Keratinocyte (primary cell): ENCODE measurements around the gene MINK1.
"Not testable (repeated sequence)": the region's sequence is repeated elsewhere in the genome, so short reads cannot be mapped to it uniquely, and the experiment has no call there.

ENCODE experiments used
- EZH2 ChIP-seq: IDR thresholded peaks from one replicate; pipeline ENCODE4 v1.6.1; 2012; ENCODE audit warnings: inconsistent platforms, mild to moderate bottlenecking, low read length, moderate library complexity
- TF ChIP-seq, protein P1 (sequence below), 3 experiments: IDR thresholded peaks in 1 of 3; conservative IDR thresholded peaks in 1 of 3; optimal IDR thresholded peaks in 1 of 3; 2 replicates in 2 of 3; 3 replicates in 1 of 3; pipeline versions ENCODE3 to v1.5.1; 2011; ENCODE audit warnings: low read length in 3 of 3, mild to moderate bottlenecking in 3 of 3, moderate library complexity in 2 of 3, control low read depth in 1 of 3, inconsistent platforms in 1 of 3; ENCODE audit not compliant: insufficient read depth in 2 of 3; ENCODE audit errors: extremely low read depth in 1 of 3

DNA sequence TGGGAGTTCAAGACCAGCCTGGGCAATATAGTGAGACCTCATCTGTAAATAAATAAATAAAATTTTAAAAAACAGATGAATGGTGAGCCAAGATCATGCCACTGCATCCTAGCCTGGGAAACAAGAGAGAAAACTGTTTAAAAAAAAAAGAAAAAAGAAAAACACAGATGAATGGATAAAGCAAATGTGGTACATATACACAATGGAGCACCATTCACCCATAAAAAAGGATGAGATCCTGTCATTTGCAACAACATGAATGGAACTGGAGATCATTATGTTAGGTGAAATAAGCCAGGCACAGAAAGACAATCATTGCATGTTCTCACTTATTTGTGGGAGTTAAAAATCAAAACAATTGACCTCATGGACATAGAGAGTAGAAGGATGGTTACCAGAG lies 73.5 kb downstream of the MINK1 start:
- TF ChIP-seq, protein P1, sequence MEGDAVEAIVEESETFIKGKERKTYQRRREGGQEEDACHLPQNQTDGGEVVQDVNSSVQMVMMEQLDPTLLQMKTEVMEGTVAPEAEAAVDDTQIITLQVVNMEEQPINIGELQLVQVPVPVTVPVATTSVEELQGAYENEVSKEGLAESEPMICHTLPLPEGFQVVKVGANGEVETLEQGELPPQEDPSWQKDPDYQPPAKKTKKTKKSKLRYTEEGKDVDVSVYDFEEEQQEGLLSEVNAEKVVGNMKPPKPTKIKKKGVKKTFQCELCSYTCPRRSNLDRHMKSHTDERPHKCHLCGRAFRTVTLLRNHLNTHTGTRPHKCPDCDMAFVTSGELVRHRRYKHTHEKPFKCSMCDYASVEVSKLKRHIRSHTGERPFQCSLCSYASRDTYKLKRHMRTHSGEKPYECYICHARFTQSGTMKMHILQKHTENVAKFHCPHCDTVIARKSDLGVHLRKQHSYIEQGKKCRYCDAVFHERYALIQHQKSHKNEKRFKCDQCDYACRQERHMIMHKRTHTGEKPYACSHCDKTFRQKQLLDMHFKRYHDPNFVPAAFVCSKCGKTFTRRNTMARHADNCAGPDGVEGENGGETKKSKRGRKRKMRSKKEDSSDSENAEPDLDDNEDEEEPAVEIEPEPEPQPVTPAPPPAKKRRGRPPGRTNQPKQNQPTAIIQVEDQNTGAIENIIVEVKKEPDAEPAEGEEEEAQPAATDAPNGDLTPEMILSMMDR (optimal IDR thresholded peaks at IDR 0.05 in 1 of 3, IDR thresholded peaks at IDR 0.05 in 1 of 3, conservative IDR thresholded peaks at IDR 0.05 in 1 of 3; ENCODE audit: extremely low read depth in 1 of 3, insufficient read depth in 2 of 3, low read length in 3 of 3), result not testable (repeated sequence)
- not testable (repeated sequence) for TF ChIP-seq EZH2
